ENCODE results near the gene CAPN2.
A peak's percentile ranks its signal among the peaks of the same experiment; 100 is the strongest.

CAPN2 gene

GRCh38 chr1:223770621-223771315 is 58.4 kb downstream of the CAPN2 start:
- H3K4me3 ChIP-seq (ENCODE audit: low read depth, low read length), result no peak overlapping the region
- no peak for TF ChIP-seq CTCF (IDR thresholded peaks at IDR 0.05; ENCODE audit: low read depth, low read length, missing control alignments)
- in situ Hi-C loops (cut with HindIII; ENCODE audit: low sequenced_read_pairs), result no loop called here
- no peak for DNase-seq (ENCODE audit: low read depth)

DNA sequence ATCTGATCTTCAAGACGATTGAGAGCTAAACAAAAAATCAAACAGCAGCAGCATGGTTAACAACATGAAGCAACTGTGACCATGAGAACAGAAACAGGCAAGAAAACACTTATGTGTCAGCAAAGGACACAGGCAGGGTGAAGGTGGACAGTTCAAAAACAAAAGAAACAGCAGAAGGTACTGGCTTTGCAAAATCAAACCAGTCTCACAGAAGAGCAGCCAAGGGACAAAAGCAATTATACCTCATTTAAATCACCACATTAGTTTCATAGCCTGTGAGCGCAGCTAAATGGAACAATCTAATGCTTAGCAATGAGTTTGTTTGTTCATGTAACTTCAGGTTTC is 59.1 kb downstream of the CAPN2 start:
- in situ Hi-C loops (cut with HindIII; ENCODE audit: low sequenced_read_pairs), result no loop called here
- TF ChIP-seq CTCF (IDR thresholded peaks at IDR 0.05; ENCODE audit: low read depth, low read length, missing control alignments), result no peak
- H3K4me3 ChIP-seq (ENCODE audit: low read depth, low read length), result no peak overlapping the region
- no peak for DNase-seq (ENCODE audit: low read depth)

GRCh38 chr1:223771814-223772770 is 59.8 kb downstream of the CAPN2 start:
- H3K4me3 ChIP-seq (ENCODE audit: low read depth, low read length), result no peak overlapping the region
- DNase-seq (ENCODE audit: low read depth), result peak; percentile 70
- no peak for TF ChIP-seq CTCF (IDR thresholded peaks at IDR 0.05; ENCODE audit: low read depth, low read length, missing control alignments)
- in situ Hi-C loops (cut with HindIII; ENCODE audit: low sequenced_read_pairs), result no loop called here

DNA sequence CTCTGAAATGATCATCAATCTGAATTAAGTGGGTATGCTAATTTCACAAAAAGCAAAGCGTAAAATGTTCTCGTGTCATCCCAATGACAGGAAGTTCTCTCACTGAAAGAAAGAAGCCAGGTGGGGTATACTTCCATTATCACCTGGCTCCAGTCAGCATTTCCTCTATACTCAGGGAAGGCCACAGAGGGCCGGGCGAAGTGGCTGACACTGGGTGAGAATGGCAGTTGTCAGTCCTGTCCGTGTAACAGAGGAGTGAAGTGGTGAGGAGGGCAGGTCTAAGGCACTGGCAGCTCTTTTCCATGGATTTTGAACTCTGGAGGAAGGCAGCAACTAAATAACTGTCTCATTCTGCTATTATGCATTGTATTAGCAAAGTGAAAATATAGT is 60.4 kb downstream of the CAPN2 start:
- in situ Hi-C loops (cut with HindIII; ENCODE audit: low sequenced_read_pairs), result no loop called here
- no peak for DNase-seq (ENCODE audit: low read depth)
- no peak overlapping the region for H3K4me3 ChIP-seq (ENCODE audit: low read depth, low read length)
- no peak for TF ChIP-seq CTCF (IDR thresholded peaks at IDR 0.05; ENCODE audit: low read depth, low read length, missing control alignments)

GRCh38 chr1:223774134-223774814 is 61.9 kb downstream of the CAPN2 start:
- DNase-seq (ENCODE audit: low read depth), result no peak
- TF ChIP-seq CTCF (IDR thresholded peaks at IDR 0.05; ENCODE audit: low read depth, low read length, missing control alignments), result no peak
- H3K4me3 ChIP-seq (ENCODE audit: low read depth, low read length), result no peak overlapping the region
- in situ Hi-C loops (cut with HindIII; ENCODE audit: low sequenced_read_pairs), result no loop called here

DNA sequence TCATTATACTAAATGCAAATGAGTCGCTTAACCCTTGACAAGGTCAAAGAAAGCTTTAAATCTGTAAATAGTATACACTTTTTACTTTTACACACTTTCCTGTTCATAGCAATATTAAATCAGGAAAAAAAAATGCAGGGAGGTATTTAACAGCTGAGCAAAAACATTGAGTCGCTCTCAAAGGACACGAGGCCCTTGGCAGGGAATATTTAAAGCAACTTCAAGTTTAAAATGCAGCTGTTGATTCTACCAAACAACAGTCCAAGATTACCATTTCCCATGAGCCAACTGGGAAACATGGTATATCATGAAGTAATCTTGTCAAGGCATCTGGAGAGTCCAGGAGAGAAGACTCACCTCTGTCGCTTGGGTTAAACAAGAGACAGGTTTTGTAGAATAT is 62.7 kb downstream of the CAPN2 start:
- no peak overlapping the region for H3K4me3 ChIP-seq (ENCODE audit: low read depth, low read length)
- in situ Hi-C loops (cut with HindIII; ENCODE audit: low sequenced_read_pairs), result no loop called here
- TF ChIP-seq CTCF (IDR thresholded peaks at IDR 0.05; ENCODE audit: low read depth, low read length, missing control alignments), result no peak
- DNase-seq (ENCODE audit: low read depth), result no peak
